ENCODE measurements around the gene LSR.
"Not testable (repeated sequence)": the region's sequence is repeated elsewhere in the genome, so short reads cannot be mapped to it uniquely, and the experiment has no call there.

LSR gene

GRCh38 chr19:35216833-35217648 is 31.8 kb upstream of the LSR start:
- Histone ChIP-seq H3K36me3 (no peaks in the 10 kb centered on the region), H3K4me3 (ENCODE audit: low read depth, low read length) (no peak overlapping the region), H3K27me3 (no peaks in the 10 kb centered on the region), H3K9me3 (no peaks in the 10 kb centered on the region), H3K4me1 (peaks cover 3% of the 10 kb centered on the region)
- TF ChIP-seq CTCF (IDR thresholded peaks at IDR 0.05; ENCODE audit: low read depth, low read length) = no peak
- no peak for DNase-seq

GRCh38 chr19:35217649-35217990 is 31.2 kb upstream of the LSR start:
- H3K36me3 ChIP-seq = no peaks in the 10 kb centered on the region
- no peak for DNase-seq
- H3K9me3 ChIP-seq = no peaks in the 10 kb centered on the region
- H3K4me1 ChIP-seq = peaks cover 3% of the 10 kb centered on the region
- H3K4me3 ChIP-seq (ENCODE audit: low read depth, low read length) = no peak overlapping the region
- no peak for TF ChIP-seq CTCF (IDR thresholded peaks at IDR 0.05; ENCODE audit: low read depth, low read length)
- no peaks in the 10 kb centered on the region for H3K27me3 ChIP-seq

GRCh38 chr19:35219008-35219407 is 29.8 kb upstream of the LSR start:
- H3K27me3 ChIP-seq = no peaks in the 10 kb centered on the region
- DNase-seq = no peak
- H3K36me3 ChIP-seq = no peaks in the 10 kb centered on the region
- H3K4me1 ChIP-seq = no peaks in the 10 kb centered on the region; the same call in 1 of the 2 replicates
- no peak overlapping the region for H3K4me3 ChIP-seq (ENCODE audit: low read depth, low read length)
- TF ChIP-seq CTCF (IDR thresholded peaks at IDR 0.05; ENCODE audit: low read depth, low read length) = no peak
- H3K9me3 ChIP-seq = no peaks in the 10 kb centered on the region

- no peaks in the 10 kb centered on the region for H3K27me3 ChIP-seq
- H3K36me3 ChIP-seq = no peaks in the 10 kb centered on the region
- no peak for TF ChIP-seq CTCF (IDR thresholded peaks at IDR 0.05; ENCODE audit: low read depth, low read length)
- no peak overlapping the region for H3K4me3 ChIP-seq (ENCODE audit: low read depth, low read length)
- no peaks in the 10 kb centered on the region for H3K9me3 ChIP-seq
- H3K4me1 ChIP-seq = no peaks in the 10 kb centered on the region
- no peak for DNase-seq
Observed at GRCh38 chr19:35220315-35220921, 28.4 kb upstream of the LSR start.

- H3K9me3 ChIP-seq; DNase-seq; H3K36me3 ChIP-seq; H3K4me3 ChIP-seq (ENCODE audit: low read depth, low read length); H3K4me1 ChIP-seq; H3K27me3 ChIP-seq: not testable (repeated sequence)
Observed at GRCh38 chr19:35220973-35221590, 27.7 kb upstream of the LSR start.

- no peak for TF ChIP-seq CTCF (IDR thresholded peaks at IDR 0.05; ENCODE audit: low read depth, low read length)
- Histone ChIP-seq H3K4me3 (ENCODE audit: low read depth, low read length) (no peak overlapping the region), H3K27me3 (no peaks in the 10 kb centered on the region), H3K4me1 (no peaks in the 10 kb centered on the region), H3K36me3 (no peaks in the 10 kb centered on the region), H3K9me3 (no peaks in the 10 kb centered on the region)
- no peak for DNase-seq
Observed at GRCh38 chr19:35222373-35223015, 26.3 kb upstream of the LSR start.

Measured in BE2C (cell line).